ENCODE data around the gene GSK3A.

DNA sequence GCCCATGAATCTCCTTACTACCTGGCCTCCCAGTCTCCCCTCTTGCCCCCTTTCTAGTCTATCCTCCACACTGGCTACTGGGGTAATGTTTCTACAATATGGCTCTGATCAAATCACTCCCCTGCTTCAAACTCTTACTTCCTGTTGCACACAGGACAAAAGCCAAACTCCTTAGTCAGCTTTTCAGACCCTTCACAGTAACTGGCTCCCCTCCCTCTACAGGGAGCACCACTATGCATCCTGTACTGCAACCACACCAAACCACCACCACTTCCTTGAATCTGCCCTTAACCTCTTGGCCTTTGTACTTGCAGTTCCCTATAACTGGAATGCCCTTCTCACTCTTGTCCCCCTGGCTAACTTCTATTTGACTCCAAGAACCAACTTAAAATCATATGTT lies 57.1 kb downstream of the GSK3A start:
- TF ChIP-seq, protein P1, sequence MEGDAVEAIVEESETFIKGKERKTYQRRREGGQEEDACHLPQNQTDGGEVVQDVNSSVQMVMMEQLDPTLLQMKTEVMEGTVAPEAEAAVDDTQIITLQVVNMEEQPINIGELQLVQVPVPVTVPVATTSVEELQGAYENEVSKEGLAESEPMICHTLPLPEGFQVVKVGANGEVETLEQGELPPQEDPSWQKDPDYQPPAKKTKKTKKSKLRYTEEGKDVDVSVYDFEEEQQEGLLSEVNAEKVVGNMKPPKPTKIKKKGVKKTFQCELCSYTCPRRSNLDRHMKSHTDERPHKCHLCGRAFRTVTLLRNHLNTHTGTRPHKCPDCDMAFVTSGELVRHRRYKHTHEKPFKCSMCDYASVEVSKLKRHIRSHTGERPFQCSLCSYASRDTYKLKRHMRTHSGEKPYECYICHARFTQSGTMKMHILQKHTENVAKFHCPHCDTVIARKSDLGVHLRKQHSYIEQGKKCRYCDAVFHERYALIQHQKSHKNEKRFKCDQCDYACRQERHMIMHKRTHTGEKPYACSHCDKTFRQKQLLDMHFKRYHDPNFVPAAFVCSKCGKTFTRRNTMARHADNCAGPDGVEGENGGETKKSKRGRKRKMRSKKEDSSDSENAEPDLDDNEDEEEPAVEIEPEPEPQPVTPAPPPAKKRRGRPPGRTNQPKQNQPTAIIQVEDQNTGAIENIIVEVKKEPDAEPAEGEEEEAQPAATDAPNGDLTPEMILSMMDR (IDR thresholded peaks at IDR 0.05), result no peak
- TF ChIP-seq KAT7 (CRISPR knock-in tag; IDR thresholded peaks at IDR 0.05; ENCODE audit: borderline replicate concordance) (no peak), SMAD3 (CRISPR knock-in tag; IDR thresholded peaks at IDR 0.05; ENCODE audit: borderline replicate concordance) (no peak), ZNF317 (CRISPR knock-in tag; IDR thresholded peaks at IDR 0.05; ENCODE audit: borderline replicate concordance, low read depth) (no peak), SP1 (CRISPR knock-in tag; conservative IDR thresholded peaks at IDR 0.05) (no peak), TCF7 (CRISPR knock-in tag; IDR thresholded peaks at IDR 0.05; ENCODE audit: low read depth) (no peak), ESRRA (CRISPR knock-in tag; IDR thresholded peaks at IDR 0.05; ENCODE audit: borderline replicate concordance) (no peak), NR1H2 (CRISPR knock-in tag; IDR thresholded peaks at IDR 0.05) (no peak)
- TF ChIP-seq, protein P2, sequence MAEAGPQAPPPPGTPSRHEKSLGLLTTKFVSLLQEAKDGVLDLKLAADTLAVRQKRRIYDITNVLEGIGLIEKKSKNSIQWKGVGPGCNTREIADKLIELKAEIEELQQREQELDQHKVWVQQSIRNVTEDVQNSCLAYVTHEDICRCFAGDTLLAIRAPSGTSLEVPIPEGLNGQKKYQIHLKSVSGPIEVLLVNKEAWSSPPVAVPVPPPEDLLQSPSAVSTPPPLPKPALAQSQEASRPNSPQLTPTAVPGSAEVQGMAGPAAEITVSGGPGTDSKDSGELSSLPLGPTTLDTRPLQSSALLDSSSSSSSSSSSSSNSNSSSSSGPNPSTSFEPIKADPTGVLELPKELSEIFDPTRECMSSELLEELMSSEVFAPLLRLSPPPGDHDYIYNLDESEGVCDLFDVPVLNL (CRISPR knock-in tag; IDR thresholded peaks at IDR 0.05; ENCODE audit: borderline replicate concordance, low read depth), result no peak
- TF ChIP-seq, protein P3, sequence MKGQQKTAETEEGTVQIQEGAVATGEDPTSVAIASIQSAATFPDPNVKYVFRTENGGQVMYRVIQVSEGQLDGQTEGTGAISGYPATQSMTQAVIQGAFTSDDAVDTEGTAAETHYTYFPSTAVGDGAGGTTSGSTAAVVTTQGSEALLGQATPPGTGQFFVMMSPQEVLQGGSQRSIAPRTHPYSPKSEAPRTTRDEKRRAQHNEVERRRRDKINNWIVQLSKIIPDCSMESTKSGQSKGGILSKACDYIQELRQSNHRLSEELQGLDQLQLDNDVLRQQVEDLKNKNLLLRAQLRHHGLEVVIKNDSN (CRISPR knock-in tag; IDR thresholded peaks at IDR 0.05), result no peak
- TF ChIP-seq, protein P4, sequence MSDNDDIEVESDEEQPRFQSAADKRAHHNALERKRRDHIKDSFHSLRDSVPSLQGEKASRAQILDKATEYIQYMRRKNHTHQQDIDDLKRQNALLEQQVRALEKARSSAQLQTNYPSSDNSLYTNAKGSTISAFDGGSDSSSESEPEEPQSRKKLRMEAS (CRISPR knock-in tag; IDR thresholded peaks at IDR 0.05), result no peak
- TF ChIP-seq, protein P5, sequence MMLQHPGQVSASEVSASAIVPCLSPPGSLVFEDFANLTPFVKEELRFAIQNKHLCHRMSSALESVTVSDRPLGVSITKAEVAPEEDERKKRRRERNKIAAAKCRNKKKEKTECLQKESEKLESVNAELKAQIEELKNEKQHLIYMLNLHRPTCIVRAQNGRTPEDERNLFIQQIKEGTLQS (CRISPR knock-in tag; conservative IDR thresholded peaks at IDR 0.05), result no peak
- TF ChIP-seq, protein P6, sequence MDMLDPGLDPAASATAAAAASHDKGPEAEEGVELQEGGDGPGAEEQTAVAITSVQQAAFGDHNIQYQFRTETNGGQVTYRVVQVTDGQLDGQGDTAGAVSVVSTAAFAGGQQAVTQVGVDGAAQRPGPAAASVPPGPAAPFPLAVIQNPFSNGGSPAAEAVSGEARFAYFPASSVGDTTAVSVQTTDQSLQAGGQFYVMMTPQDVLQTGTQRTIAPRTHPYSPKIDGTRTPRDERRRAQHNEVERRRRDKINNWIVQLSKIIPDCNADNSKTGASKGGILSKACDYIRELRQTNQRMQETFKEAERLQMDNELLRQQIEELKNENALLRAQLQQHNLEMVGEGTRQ (CRISPR knock-in tag; IDR thresholded peaks at IDR 0.05), result no peak
- TF ChIP-seq, protein P7, sequence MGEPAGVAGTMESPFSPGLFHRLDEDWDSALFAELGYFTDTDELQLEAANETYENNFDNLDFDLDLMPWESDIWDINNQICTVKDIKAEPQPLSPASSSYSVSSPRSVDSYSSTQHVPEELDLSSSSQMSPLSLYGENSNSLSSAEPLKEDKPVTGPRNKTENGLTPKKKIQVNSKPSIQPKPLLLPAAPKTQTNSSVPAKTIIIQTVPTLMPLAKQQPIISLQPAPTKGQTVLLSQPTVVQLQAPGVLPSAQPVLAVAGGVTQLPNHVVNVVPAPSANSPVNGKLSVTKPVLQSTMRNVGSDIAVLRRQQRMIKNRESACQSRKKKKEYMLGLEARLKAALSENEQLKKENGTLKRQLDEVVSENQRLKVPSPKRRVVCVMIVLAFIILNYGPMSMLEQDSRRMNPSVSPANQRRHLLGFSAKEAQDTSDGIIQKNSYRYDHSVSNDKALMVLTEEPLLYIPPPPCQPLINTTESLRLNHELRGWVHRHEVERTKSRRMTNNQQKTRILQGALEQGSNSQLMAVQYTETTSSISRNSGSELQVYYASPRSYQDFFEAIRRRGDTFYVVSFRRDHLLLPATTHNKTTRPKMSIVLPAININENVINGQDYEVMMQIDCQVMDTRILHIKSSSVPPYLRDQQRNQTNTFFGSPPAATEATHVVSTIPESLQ (CRISPR knock-in tag; IDR thresholded peaks at IDR 0.05), result no peak

Data from WTC11 (cell line).